Inflammatory macrophage (primary cell): Measurements from ENCODE around the gene SLC6A19.

Experiments
- DNase-seq, 2 donors: peaks; one replicate each; pipeline ENCODE4 v3.0.0-alpha.2; 2020 to 2022

The SLC6A19 gene

GRCh38 chr5:1209896-1210776, 8.7 kb downstream of the SLC6A19 start:
- DNase-seq = no peak

GRCh38 chr5:1210832-1211251, 9.4 kb downstream of the SLC6A19 start:
- DNase-seq = no peak

- no peak for DNase-seq
These were observed 10.3 kb downstream of the SLC6A19 start for GRCh38 chr5:1211701-1212100.

GRCh38 chr5:1212271-1212670, 10.9 kb downstream of the SLC6A19 start:
- no peak for DNase-seq

GRCh38 chr5:1212881-1213280, 11.5 kb downstream of the SLC6A19 start:
- no peak for DNase-seq

GRCh38 chr5:1213508-1214162, 12.2 kb downstream of the SLC6A19 start:
- no peak for DNase-seq

GRCh38 chr5:1214163-1214935, 13.0 kb downstream of the SLC6A19 start:
- no peak for DNase-seq

GRCh38 chr5:1214936-1215220, 13.5 kb downstream of the SLC6A19 start:
- no peak for DNase-seq

GRCh38 chr5:1215320-1216096, 14.1 kb downstream of the SLC6A19 start:
- no peak for DNase-seq

- DNase-seq = no peak
These were observed 15.0 kb downstream of the SLC6A19 start for GRCh38 chr5:1216211-1216917.

- no peak for DNase-seq
These were observed 15.5 kb downstream of the SLC6A19 start for GRCh38 chr5:1216918-1217295.

- no peak for DNase-seq
These were observed 16.3 kb downstream of the SLC6A19 start for GRCh38 chr5:1217596-1218206.

- DNase-seq = no peak
These were observed 17.1 kb downstream of the SLC6A19 start for GRCh38 chr5:1218351-1219080.

- no peak for DNase-seq
These were observed 17.8 kb downstream of the SLC6A19 start for GRCh38 chr5:1219098-1219767.

- DNase-seq = no peak
These were observed 18.3 kb downstream of the SLC6A19 start for GRCh38 chr5:1219768-1220100.

GRCh38 chr5:1220351-1220750, 19.0 kb downstream of the SLC6A19 start:
- DNase-seq = no peak

- no peak for DNase-seq
These were observed 19.4 kb downstream of the SLC6A19 start for GRCh38 chr5:1220831-1221230.

- DNase-seq = no peak
These were observed 20.3 kb downstream of the SLC6A19 start for GRCh38 chr5:1221721-1222120.

GRCh38 chr5:1222147-1222546, 20.8 kb downstream of the SLC6A19 start:
- DNase-seq = no peak

GRCh38 chr5:1222621-1223277, 21.4 kb downstream of the SLC6A19 start:
- no peak for DNase-seq
